CD4-positive, alpha-beta T cell treated with Interleukin-17A for 4 hours (primary cell): ENCODE data around the gene GSTK1.

ENCODE experiments used
- DNase-seq: peaks from one replicate; pipeline ENCODE4 v3.0.0-alpha.2; 2020; ENCODE audit warnings: mixed read lengths

The GSTK1 gene

DNA sequence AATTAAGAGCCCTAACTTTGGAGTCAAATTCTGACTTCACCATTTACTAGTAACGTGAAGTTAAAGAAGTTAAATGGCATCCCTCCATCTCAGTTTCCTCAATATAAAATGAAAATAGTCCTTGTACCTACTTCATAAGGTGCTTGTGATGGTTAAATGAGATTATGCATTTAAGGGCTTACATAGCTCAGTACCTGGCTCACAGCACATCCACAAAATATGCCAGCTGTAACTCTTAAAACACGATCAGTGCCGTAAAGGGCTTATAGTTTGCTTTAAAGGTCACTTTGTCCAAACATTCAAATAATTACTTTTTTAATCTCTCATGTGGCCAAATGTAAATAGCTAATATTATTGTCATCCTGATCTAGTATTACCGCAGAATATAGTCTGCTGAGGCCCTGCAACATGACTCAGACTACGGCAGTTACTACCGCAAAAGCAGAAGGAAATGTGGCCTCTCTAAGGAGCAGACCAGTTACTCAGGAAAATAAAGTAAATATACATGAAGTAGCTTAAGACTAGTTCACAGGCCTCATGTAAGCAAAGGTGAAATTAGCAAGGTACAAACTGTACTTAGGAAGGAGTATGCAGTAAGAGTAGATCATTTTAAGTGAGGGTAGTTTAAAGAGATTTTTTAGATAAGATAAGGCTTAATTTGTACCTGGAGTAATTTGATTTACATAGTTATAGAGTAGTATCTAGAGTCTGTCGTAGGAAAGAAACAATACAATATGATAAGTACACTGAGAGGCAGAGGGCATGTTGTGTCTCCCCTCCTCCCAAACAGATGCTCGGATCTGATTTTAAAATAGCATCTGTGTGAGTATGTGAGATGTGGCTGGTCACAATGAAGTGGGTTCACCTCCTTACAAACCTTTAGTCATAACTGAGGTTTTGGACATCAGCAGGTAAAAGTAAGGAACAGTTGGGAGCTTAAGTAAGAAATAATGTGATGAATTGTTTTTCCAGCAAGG is 38.0 kb downstream of the GSTK1 start:
- DNase-seq = no peak

GRCh38 chr7:143303733-143304132 is 40.5 kb downstream of the GSTK1 start:
- no peak for DNase-seq

DNA sequence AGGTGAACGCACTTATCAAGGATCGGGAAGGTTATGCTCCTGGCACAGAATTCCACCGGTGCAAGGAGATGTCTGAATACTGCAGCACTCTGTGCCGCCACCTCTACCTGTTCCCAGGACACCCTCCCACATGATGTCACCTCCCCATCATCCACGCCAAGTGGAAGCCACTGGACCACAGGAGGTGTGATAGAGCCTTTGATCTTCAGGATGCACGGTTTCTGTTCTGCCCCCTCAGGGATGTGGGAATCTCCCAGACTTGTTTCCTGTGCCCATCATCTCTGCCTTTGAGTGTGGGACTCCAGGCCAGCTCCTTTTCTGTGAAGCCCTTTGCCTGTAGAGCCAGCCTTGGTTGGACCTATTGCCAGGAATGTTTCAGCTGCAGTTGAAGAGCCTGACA is 41.7 kb downstream of the GSTK1 start:
- no peak for DNase-seq

- DNase-seq = peak; percentile 78
These were observed 42.3 kb downstream of the GSTK1 start for GRCh38 chr7:143305423-143306070.

GRCh38 chr7:143308632-143309031 is 45.4 kb downstream of the GSTK1 start:
- DNase-seq = no peak

GRCh38 chr7:143314127-143314526 is 50.9 kb downstream of the GSTK1 start:
- DNase-seq = no peak

GRCh38 chr7:143315776-143316175 is 52.5 kb downstream of the GSTK1 start, which contains the start of gene CLCN1:
Gene CLCN1, plus strand, starts transcription at chr7:143316111. Its CDS starts 102 bp downstream, at chr7:143316213.
- DNase-seq = no peak

DNA sequence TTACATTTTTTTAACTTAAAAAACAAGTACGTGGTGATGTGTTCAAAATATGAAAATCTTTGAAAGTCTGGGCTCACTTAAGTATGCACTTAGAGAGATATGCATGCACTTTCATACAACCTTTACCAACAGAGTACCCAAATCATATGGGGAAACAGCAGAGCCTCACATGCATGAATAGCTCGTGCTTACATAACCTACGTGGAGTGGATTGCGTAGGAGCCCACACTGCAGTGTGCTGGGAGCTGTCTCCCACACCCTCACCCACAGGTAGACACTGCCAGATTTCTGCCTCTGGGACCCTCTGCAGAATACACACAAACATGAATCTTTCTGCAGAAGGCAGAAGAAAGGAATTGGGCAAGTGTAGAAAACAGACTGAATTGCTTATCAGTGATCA is 53.3 kb downstream of the GSTK1 start:
- DNase-seq = no peak

GRCh38 chr7:143318661-143319060 is 55.4 kb downstream of the GSTK1 start:
- no peak for DNase-seq
